Ovary (tissue), 3 donors: ENCODE measurements around the gene NEK9.

Experiments
- POLR2A ChIP-seq: fragments of 450-650 bp; IDR thresholded peaks from one replicate; pipeline ENCODE4 v1.6.1; 2017; ENCODE audit warnings: antibody characterized with exemption, mild to moderate bottlenecking, moderate library complexity
- TF ChIP-seq, protein P1 (sequence below), 3 donors: fragments of 450-650 bp in 2 of 3; fragments of 200-600 bp in 1 of 3; IDR thresholded peaks; one replicate each; pipeline versions ENCODE4 v1.5.1 to v1.8.0; 2016 to 2022; ENCODE audit warnings: antibody characterized with exemption in 3 of 3, mild to moderate bottlenecking in 1 of 3
- donor health status: DM: no; HTN: no; CAD: no.

DNA sequence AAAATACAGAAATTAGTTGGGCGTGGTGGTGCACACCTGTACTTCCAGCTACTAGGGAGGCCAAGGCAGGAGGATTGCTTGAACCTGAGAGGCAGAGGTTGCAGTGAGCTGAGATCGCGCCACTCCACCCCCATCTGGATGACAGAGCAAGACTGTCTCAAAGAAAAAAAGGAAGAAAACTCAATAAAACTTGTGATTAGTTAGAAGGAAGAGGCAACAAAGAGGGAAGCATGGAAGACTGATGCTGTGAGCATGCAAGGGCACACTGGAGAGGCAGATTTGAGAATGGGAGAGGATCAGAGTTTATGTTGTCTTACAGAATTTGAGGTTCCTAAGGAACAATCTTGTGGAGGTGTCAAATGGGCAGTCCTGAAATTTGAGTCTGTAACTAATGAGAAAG is 60.2 kb downstream of the NEK9 start:
- TF ChIP-seq POLR2A: no peak
- TF ChIP-seq, protein P1, sequence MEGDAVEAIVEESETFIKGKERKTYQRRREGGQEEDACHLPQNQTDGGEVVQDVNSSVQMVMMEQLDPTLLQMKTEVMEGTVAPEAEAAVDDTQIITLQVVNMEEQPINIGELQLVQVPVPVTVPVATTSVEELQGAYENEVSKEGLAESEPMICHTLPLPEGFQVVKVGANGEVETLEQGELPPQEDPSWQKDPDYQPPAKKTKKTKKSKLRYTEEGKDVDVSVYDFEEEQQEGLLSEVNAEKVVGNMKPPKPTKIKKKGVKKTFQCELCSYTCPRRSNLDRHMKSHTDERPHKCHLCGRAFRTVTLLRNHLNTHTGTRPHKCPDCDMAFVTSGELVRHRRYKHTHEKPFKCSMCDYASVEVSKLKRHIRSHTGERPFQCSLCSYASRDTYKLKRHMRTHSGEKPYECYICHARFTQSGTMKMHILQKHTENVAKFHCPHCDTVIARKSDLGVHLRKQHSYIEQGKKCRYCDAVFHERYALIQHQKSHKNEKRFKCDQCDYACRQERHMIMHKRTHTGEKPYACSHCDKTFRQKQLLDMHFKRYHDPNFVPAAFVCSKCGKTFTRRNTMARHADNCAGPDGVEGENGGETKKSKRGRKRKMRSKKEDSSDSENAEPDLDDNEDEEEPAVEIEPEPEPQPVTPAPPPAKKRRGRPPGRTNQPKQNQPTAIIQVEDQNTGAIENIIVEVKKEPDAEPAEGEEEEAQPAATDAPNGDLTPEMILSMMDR (IDR thresholded peaks at IDR 0.05): no peak
